Uterus (tissue), 2 donors: Measurements from ENCODE around the gene SLC9A8.

Experiments used
- CTCF ChIP-seq, 4 experiments: fragments of 200-600 bp in 2 of 4; fragments of 450-650 bp in 2 of 4; sonication (generic) in 2 of 4; IDR thresholded peaks; one replicate each; pipeline ENCODE4 v1.5.1; 2016 to 2019; ENCODE audit warnings: antibody characterized with exemption in 4 of 4, mild to moderate bottlenecking in 2 of 4, moderate library complexity in 1 of 4
- POLR2A ChIP-seq, 2 donors: fragments of 450-650 bp; IDR thresholded peaks; one replicate each; pipeline ENCODE4 v1.6.1; 2016; ENCODE audit warnings: antibody characterized with exemption in 2 of 2, mild to moderate bottlenecking in 1 of 2, moderate library complexity in 1 of 2

GRCh38 chr20:49787371-49788357 is 25.0 kb upstream of the SLC9A8 start:
- no peak for TF ChIP-seq CTCF (IDR thresholded peaks at IDR 0.05)
- TF ChIP-seq POLR2A (IDR thresholded peaks at IDR 0.05): no peak
